Prostate gland (tissue), 2 donors: ENCODE results near the gene NXPH1.

Experiments
- CTCF ChIP-seq, 4 experiments: fragments of 200-600 bp in 2 of 4; fragments of 450-650 bp in 2 of 4; sonication (generic) in 2 of 4; IDR thresholded peaks; 1 replicate in 3 of 4; 2 replicates in 1 of 4; pipeline ENCODE4 v1.5.1; 2016 to 2019; ENCODE audit warnings: antibody characterized with exemption in 4 of 4, mild to moderate bottlenecking in 2 of 4, moderate library complexity in 2 of 4
- POLR2AphosphoS5 ChIP-seq: sonication (generic); formaldehyde crosslinking; IDR thresholded peaks from one replicate; pipeline ENCODE4 v1.6.1; 2017; ENCODE audit warnings: antibody characterized with exemption

- no peak for TF ChIP-seq POLR2AphosphoS5
- no peak for TF ChIP-seq CTCF (IDR thresholded peaks at IDR 0.05)
Observed at GRCh38 chr7:8561449-8561848, 128.0 kb downstream of the NXPH1 start.
